ENCODE measurements around the gene METTL9.
"Not testable (repeated sequence)": the region's sequence is repeated elsewhere in the genome, so short reads cannot be mapped to it uniquely, and the experiment has no call there.

METTL9 gene

GRCh38 chr16:21611556-21612384 is 12.4 kb downstream of the METTL9 start:
- DNase-seq, result no peak

DNA sequence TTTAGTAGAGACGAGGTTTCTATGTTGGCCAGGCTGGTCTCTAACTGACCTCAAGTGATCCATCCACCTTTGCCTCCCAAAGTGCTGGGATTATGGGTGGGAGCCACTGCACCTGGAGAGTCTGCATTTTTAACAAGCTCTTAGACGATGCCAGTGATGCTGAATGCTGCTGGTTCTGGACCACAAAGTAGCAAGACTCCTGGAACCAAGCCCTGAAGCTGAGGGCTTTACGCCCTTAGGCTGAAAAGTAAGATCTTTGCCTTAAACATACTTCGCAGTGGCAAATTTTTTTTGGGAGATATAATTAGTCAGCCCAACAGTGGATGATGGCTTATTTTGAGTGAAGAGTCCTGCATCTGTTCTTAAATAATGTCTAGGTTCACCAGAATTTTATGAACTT is 14.0 kb downstream of the METTL9 start:
- DNase-seq, result no peak

DNA sequence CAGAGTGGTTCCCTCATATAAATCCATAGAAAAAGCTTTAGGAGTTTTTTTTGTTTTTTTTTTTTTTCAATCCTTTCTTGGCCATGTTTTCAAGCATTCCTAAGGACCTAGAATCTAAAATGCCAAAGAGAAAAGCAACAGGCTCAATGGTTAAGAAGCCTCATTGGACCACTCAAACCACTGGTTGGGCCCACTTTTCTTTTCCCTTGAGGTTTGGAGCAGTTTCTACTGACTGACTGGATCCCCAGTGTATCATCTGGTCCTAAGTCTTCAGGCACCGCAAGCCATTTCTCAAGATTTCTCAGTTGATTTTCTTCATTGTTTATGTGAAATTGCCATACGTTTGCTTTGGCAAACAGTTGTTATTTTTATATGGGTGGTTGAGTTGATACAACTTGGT is 14.4 kb downstream of the METTL9 start:
- DNase-seq, result no peak

DNA sequence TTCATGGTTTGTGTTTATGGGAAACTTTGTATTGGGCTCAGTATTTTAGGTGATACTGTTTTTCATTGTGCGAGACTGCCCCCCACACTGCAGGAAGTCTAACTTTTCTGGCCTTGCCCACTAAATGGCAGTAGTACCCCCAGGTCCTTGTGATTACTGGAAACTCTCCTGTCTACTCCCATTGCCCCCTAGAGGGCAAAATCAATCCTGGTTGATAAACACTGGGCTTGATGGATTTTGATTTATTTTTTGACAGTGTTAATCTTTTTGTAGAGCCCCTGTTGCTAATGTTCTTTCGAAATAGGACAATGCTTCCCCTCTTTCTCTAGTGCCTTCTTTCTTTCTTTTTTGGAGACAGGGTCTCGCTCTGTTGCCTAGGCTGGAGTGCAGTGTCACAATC is 15.5 kb downstream of the METTL9 start:
- DNase-seq, result no peak

- no peak for DNase-seq
Observed at GRCh38 chr16:21617607-21618006, 18.2 kb downstream of the METTL9 start.

DNA sequence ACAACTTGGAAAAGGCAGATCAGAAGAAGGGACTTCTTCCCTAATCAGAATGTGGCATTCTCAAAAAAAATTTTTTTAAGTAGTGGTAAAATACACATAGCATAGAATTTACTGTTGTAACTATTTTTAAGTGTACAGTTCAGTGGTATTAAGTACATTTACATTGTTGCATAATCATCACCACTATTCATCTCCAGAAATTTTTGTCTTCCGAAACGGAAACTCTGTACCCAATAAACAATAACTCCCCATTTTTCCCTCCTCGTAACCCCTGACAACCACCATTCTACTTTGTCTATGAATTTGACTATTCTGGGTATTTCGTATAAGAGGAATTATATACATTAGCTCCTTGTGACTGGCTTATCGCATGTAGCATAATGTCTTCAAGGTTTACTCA is 18.9 kb downstream of the METTL9 start:
- DNase-seq, result no peak

- no peak for DNase-seq
Observed at GRCh38 chr16:21619765-21620425, 20.5 kb downstream of the METTL9 start.

GRCh38 chr16:21620592-21620991 is 21.2 kb downstream of the METTL9 start:
- no peak for DNase-seq

- no peak for DNase-seq
Observed at GRCh38 chr16:21622545-21622944, 23.2 kb downstream of the METTL9 start.

- no peak for DNase-seq
Observed at GRCh38 chr16:21625026-21625425, 25.6 kb downstream of the METTL9 start.

GRCh38 chr16:21626659-21627277 is 27.4 kb downstream of the METTL9 start:
- DNase-seq, result no peak

DNA sequence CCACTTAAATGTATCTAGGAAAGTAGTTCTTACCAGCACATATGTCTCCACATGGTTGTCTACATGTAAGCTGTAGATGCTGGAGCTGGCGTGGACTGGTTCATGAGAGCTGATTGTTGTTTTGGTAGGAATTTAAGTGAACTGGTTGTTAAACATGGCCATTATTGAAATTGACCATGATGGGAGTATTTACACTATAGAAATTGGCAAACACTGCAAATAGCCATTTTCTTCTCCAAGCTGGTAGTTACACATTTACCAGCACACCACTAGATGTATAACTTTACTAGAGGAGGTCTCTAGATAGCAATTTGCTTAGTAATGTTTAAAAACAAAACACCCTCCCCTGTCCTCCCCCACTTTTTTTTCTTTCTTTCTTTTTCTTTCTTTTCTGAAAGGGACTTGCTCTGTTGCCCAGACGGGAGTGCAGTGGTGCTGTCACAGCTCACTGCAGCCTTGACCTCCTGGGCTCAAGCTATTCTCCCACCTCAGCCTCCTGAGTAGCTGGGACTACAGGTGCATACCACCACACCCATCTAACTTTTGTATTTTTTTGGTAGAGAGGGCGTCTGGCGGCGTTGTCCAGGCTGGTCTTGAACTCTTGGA is 28.8 kb downstream of the METTL9 start:
- no peak for DNase-seq

- no peak for DNase-seq
Observed at GRCh38 chr16:21628772-21629171, 29.4 kb downstream of the METTL9 start.

GRCh38 chr16:21629616-21630539 is 30.5 kb downstream of the METTL9 start:
- DNase-seq, result not testable (repeated sequence)

- not testable (repeated sequence) for DNase-seq
Observed at GRCh38 chr16:21630866-21631265, 31.5 kb downstream of the METTL9 start.

- not testable (repeated sequence) for DNase-seq
Observed at GRCh38 chr16:21631376-21631775, 32.0 kb downstream of the METTL9 start.

DNA sequence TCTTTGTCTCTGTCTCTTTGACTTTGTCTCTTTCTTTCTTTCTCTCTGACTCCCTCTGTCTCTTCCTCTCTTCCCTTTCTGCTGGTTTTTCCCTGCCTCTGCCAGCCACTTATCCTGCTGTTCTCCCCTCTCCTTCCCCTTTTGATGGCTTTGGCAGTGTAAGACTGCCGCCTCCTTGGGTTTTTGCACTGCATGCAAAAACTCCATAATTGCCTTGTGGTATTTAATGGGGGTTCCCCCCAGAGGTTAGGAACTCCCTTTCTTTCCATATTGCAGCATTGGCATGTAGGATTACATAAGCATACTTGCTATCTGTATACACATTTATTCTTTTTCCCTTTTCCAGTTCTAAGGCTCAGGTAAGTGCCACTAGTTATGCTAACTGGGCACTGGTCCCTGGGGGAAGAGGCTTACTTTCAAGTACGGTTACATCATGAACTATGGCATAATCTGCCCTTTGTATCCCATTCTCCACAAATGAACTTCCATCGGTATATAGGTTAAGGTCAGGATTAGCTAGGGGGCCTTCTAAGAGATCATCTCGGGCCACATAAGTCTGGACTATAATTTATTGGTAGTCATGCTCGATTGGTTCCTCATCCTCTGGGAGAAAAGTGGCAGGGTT is 32.7 kb downstream of the METTL9 start:
- DNase-seq, result not testable (repeated sequence)

- no peak for DNase-seq
Observed at GRCh38 chr16:21634216-21634615, 34.8 kb downstream of the METTL9 start.

GRCh38 chr16:21635694-21636093 is 36.3 kb downstream of the METTL9 start:
- DNase-seq, result not testable (repeated sequence)

- no peak for DNase-seq
Observed at GRCh38 chr16:21637032-21637968, 37.9 kb downstream of the METTL9 start.

- peak in 1 of 2 experiments; percentile 25 for DNase-seq
Observed at GRCh38 chr16:21638573-21638975, 39.2 kb downstream of the METTL9 start.

Measured in activated CD4-positive, alpha-beta T cell treated with anti-CD3 and anti-CD28 coated beads, Interleukin-2, amount 50 U/mL, for 48 hours (primary cell).